ENCODE measurements around the gene KLHL8. TPM values are rescaled to one million over a fixed set of nuclear protein-coding genes. Genes with fewer than 3 reads are reported as not detected.
A peak's percentile ranks its signal among the peaks of the same experiment; 100 is the strongest.

The KLHL8 gene
- total and polyA plus RNA-seq, 4 donors, result 2.9 to 14.4 (median 5.1) TPM

DNA sequence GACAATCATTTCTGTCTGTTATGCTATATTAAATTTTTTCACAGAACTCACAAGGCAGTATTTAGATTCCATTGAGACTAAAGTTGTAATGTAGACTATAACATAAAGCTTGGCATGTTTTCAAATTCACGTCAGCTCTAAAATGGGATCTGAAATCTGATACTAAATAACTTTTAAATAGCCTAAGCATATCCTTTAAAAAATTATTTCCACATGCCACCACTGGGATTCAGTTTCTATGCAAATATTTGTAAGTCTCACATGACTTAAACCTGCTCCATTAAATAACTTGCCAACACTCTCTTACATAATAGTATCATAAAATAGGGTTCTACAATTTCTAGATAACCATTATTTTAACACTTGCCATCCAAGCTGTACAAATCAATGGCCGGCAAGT, 32.4 kb downstream of the KLHL8 start:
- H3K27ac ChIP-seq (ENCODE audit: low read depth in 1 of 2, low read length in 2 of 2), result peak overlapping the region; percentile 16 to 63
- WGBS, result 50% methylated on average over 2 of the region's 2 CpGs

DNA sequence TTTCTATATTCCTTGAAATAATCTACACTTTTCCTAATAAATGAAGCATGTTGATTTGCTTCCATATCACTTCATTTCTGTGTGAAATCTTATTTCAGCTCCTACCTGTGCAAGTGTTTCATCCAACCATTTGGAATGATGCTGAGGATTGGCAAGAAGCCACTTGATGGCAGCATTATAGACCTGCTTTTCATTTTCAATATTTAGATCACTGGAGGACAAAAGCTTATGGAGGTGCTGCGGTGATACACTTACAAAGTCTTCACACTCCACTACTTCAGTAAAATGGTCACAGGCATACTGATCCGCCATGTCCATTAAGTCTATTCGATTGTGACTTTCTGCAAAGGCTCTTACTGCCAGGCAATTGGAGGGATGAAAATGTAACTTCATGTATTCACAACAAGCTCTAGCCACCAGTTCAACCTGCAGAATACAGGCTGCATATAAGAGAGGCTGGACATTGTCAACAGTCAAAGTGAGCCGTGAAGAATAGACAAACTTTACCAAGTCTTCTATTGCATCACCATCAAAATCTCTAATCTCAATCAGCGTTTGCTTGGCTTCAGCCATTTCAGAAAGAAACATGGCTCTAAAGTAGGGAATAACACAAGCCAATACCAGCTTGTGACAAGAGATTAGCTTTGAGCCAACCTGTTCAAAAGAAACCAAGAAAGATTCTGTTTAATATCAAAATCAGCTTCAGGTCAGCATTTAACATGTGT, 35.1 kb downstream of the KLHL8 start:
- H3K9me3 ChIP-seq (ENCODE audit: control insufficient read depth in 4 of 4, low read length in 3 of 4), result no peaks in the 10 kb centered on the region
- 79% methylated on average over 5 of the region's 5 CpGs for WGBS
- H3K27me3 ChIP-seq (ENCODE audit: control insufficient read depth in 4 of 4, insufficient read depth in 4 of 4, low read length in 3 of 4), result no peaks in the 10 kb centered on the region
- TF ChIP-seq, protein P1, sequence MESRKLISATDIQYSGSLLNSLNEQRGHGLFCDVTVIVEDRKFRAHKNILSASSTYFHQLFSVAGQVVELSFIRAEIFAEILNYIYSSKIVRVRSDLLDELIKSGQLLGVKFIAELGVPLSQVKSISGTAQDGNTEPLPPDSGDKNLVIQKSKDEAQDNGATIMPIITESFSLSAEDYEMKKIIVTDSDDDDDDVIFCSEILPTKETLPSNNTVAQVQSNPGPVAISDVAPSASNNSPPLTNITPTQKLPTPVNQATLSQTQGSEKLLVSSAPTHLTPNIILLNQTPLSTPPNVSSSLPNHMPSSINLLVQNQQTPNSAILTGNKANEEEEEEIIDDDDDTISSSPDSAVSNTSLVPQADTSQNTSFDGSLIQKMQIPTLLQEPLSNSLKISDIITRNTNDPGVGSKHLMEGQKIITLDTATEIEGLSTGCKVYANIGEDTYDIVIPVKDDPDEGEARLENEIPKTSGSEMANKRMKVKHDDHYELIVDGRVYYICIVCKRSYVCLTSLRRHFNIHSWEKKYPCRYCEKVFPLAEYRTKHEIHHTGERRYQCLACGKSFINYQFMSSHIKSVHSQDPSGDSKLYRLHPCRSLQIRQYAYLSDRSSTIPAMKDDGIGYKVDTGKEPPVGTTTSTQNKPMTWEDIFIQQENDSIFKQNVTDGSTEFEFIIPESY (IDR thresholded peaks at IDR 0.05), result no peak
- TF ChIP-seq GABPA (IDR thresholded peaks at IDR 0.05 in 1 of 2, conservative IDR thresholded peaks at IDR 0.05 in 1 of 2) (no peak), RAD21 (IDR thresholded peaks at IDR 0.05) (no peak)
- DNase-seq (ENCODE audit: low spot score), result no peak
- H3K27ac ChIP-seq (ENCODE audit: low read depth in 1 of 2, low read length in 2 of 2), result no peak overlapping the region
- peaks cover 0 to 3% (median 0%) of the 10 kb centered on the region in 4 donors for H3K4me1 ChIP-seq (ENCODE audit: control insufficient read depth in 4 of 4, insufficient read depth in 4 of 4, low read length in 3 of 4)
- H3K9ac ChIP-seq (ENCODE audit: low read depth in 1 of 2, low read length in 2 of 2), result no peak overlapping the region
- no peak overlapping the region for H3K4me3 ChIP-seq (ENCODE audit: low read depth in 1 of 3, low read length in 3 of 3)
- no peaks in the 10 kb centered on the region for H3K36me3 ChIP-seq (ENCODE audit: control insufficient read depth in 4 of 4, insufficient read depth in 3 of 4, low read depth in 1 of 4, low read length in 3 of 4)

More for the DNA sequence above, 32.4 kb downstream of the KLHL8 start:
- H3K36me3 ChIP-seq (ENCODE audit: control insufficient read depth in 4 of 4, insufficient read depth in 3 of 4, low read depth in 1 of 4, low read length in 3 of 4), result no peaks in the 10 kb centered on the region
- no peak for TF ChIP-seq SP1 (IDR thresholded peaks at IDR 0.05)
- TF ChIP-seq, protein P2, sequence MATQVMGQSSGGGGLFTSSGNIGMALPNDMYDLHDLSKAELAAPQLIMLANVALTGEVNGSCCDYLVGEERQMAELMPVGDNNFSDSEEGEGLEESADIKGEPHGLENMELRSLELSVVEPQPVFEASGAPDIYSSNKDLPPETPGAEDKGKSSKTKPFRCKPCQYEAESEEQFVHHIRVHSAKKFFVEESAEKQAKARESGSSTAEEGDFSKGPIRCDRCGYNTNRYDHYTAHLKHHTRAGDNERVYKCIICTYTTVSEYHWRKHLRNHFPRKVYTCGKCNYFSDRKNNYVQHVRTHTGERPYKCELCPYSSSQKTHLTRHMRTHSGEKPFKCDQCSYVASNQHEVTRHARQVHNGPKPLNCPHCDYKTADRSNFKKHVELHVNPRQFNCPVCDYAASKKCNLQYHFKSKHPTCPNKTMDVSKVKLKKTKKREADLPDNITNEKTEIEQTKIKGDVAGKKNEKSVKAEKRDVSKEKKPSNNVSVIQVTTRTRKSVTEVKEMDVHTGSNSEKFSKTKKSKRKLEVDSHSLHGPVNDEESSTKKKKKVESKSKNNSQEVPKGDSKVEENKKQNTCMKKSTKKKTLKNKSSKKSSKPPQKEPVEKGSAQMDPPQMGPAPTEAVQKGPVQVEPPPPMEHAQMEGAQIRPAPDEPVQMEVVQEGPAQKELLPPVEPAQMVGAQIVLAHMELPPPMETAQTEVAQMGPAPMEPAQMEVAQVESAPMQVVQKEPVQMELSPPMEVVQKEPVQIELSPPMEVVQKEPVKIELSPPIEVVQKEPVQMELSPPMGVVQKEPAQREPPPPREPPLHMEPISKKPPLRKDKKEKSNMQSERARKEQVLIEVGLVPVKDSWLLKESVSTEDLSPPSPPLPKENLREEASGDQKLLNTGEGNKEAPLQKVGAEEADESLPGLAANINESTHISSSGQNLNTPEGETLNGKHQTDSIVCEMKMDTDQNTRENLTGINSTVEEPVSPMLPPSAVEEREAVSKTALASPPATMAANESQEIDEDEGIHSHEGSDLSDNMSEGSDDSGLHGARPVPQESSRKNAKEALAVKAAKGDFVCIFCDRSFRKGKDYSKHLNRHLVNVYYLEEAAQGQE (IDR thresholded peaks at IDR 0.05), result no peak
- H3K9me3 ChIP-seq (ENCODE audit: control insufficient read depth in 4 of 4, low read length in 3 of 4), result no peaks in the 10 kb centered on the region
- H3K27me3 ChIP-seq (ENCODE audit: control insufficient read depth in 4 of 4, insufficient read depth in 4 of 4, low read length in 3 of 4), result no peaks in the 10 kb centered on the region
- H3K4me3 ChIP-seq (ENCODE audit: low read depth in 1 of 3, low read length in 3 of 3), result no peak overlapping the region
- H3K9ac ChIP-seq (ENCODE audit: low read depth in 1 of 2, low read length in 2 of 2), result no peak overlapping the region
- peaks cover 0 to 3% (median 0%) of the 10 kb centered on the region in 4 donors for H3K4me1 ChIP-seq (ENCODE audit: control insufficient read depth in 4 of 4, insufficient read depth in 4 of 4, low read length in 3 of 4)
- no peak for DNase-seq (ENCODE audit: low spot score)

DNA sequence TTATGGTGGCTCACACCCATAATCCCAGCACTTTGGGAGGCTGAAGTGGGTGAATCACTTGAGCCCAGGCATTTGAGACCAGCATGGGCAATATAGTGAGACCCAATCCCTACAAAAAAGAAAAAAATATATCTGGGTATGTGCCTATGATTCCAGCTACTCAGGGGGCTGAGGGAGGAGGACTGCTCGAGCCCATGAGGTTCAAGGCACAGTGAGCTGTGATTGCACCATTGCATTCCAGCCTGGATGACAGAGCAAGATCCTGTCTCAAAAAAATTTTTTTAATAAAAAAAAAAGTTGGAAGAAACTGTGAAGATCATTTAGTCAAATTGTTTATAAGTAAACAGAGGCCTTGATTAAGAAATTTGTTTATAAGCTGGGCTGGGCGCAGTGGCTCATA, 39.7 kb downstream of the KLHL8 start:
- WGBS, result 97% methylated on average over 2 of the region's 2 CpGs
- DNase-seq (ENCODE audit: low spot score), result no peak
- no peaks in the 10 kb centered on the region for H3K4me1 ChIP-seq (ENCODE audit: control insufficient read depth in 4 of 4, insufficient read depth in 4 of 4, low read length in 3 of 4)
- H3K36me3 ChIP-seq (ENCODE audit: control insufficient read depth in 4 of 4, insufficient read depth in 3 of 4, low read depth in 1 of 4, low read length in 3 of 4), result peaks cover 0 to 4% (median 1%) of the 10 kb centered on the region in 4 donors
- H3K9ac ChIP-seq (ENCODE audit: low read depth in 1 of 2, low read length in 2 of 2), result no peak overlapping the region
- H3K9me3 ChIP-seq (ENCODE audit: control insufficient read depth in 4 of 4, low read length in 3 of 4), result no peaks in the 10 kb centered on the region
- H3K27me3 ChIP-seq (ENCODE audit: control insufficient read depth in 4 of 4, insufficient read depth in 4 of 4, low read length in 3 of 4), result no peaks in the 10 kb centered on the region
- H3K4me3 ChIP-seq (ENCODE audit: low read depth in 1 of 3, low read length in 3 of 3), result no peak overlapping the region
- H3K27ac ChIP-seq (ENCODE audit: low read depth in 1 of 2, low read length in 2 of 2), result no peak overlapping the region
- TF ChIP-seq RAD21 (IDR thresholded peaks at IDR 0.05), result no peak
- TF ChIP-seq, protein P2 (IDR thresholded peaks at IDR 0.05), result no peak
- TF ChIP-seq SP1 (IDR thresholded peaks at IDR 0.05), result no peak
- TF ChIP-seq, protein P1 (IDR thresholded peaks at IDR 0.05), result no peak
- TF ChIP-seq, protein P3, sequence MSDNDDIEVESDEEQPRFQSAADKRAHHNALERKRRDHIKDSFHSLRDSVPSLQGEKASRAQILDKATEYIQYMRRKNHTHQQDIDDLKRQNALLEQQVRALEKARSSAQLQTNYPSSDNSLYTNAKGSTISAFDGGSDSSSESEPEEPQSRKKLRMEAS (IDR thresholded peaks at IDR 0.05), result no peak
- no peak for TF ChIP-seq NR2F2 (IDR thresholded peaks at IDR 0.05)
- TF ChIP-seq JUND (IDR thresholded peaks at IDR 0.05), result no peak
- TF ChIP-seq HNF4G (IDR thresholded peaks at IDR 0.05), result no peak
- TF ChIP-seq, protein P4, sequence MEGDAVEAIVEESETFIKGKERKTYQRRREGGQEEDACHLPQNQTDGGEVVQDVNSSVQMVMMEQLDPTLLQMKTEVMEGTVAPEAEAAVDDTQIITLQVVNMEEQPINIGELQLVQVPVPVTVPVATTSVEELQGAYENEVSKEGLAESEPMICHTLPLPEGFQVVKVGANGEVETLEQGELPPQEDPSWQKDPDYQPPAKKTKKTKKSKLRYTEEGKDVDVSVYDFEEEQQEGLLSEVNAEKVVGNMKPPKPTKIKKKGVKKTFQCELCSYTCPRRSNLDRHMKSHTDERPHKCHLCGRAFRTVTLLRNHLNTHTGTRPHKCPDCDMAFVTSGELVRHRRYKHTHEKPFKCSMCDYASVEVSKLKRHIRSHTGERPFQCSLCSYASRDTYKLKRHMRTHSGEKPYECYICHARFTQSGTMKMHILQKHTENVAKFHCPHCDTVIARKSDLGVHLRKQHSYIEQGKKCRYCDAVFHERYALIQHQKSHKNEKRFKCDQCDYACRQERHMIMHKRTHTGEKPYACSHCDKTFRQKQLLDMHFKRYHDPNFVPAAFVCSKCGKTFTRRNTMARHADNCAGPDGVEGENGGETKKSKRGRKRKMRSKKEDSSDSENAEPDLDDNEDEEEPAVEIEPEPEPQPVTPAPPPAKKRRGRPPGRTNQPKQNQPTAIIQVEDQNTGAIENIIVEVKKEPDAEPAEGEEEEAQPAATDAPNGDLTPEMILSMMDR (IDR thresholded peaks at IDR 0.05; ENCODE audit: low read depth, low read length, missing input control), result no peak
- TF ChIP-seq FOXA2 (IDR thresholded peaks at IDR 0.05), result no peak
- TF ChIP-seq EGR1 (IDR thresholded peaks at IDR 0.05; ENCODE audit: low read depth in 2 of 2), result no peak
